HCT116 (cell line): ENCODE measurements around the gene TES.
A peak's percentile ranks its signal among the peaks of the same experiment; 100 is the strongest.

Experiments
- EZH2 ChIP-seq: fragments of 200-600 bp; sonication (generic); IDR thresholded peaks from 2 replicates; pipeline ENCODE4 v1.6.1; 2017; ENCODE audit warnings: antibody characterized with exemption, mixed run types
- EZH2phosphoT487 ChIP-seq: fragments of 200-600 bp; IDR thresholded peaks from 2 replicates; pipeline ENCODE4 v1.6.1; 2018; ENCODE audit warnings: antibody characterized with exemption, borderline replicate concordance
- JUND ChIP-seq: IDR thresholded peaks from 2 replicates; pipeline ENCODE4 v1.6.1; 2012
- POLR2A ChIP-seq: IDR thresholded peaks from 2 replicates; pipeline ENCODE4 v1.7.0; 2011; ENCODE audit warnings: borderline replicate concordance; ENCODE audit not compliant: insufficient read depth, insufficient read length; ENCODE audit errors: extremely low read depth
- POLR2AphosphoS5 ChIP-seq: IDR thresholded peaks from 2 replicates; pipeline ENCODE4 v1.6.1; 2011; ENCODE audit warnings: mild to moderate bottlenecking, low read depth, low read length, moderate library complexity
- YY1 ChIP-seq: IDR thresholded peaks from 2 replicates; pipeline ENCODE4 v1.6.1; 2011; ENCODE audit warnings: low read length, low read depth, moderate library complexity, mild to moderate bottlenecking; ENCODE audit not compliant: insufficient replicate concordance; ENCODE audit errors: extremely low read depth
- TF ChIP-seq, protein P1 (sequence below), 3 experiments: fragments of 200-600 bp in 1 of 3; sonication (generic) in 1 of 3; IDR thresholded peaks in 2 of 3; conservative IDR thresholded peaks in 1 of 3; 2 replicates each; pipeline ENCODE4 v1.5.1; 2012 to 2017; ENCODE audit warnings: low read depth in 2 of 3, low read length in 2 of 3, antibody characterized with exemption in 1 of 3, borderline replicate concordance in 1 of 3, control low read depth in 1 of 3, mild to moderate bottlenecking in 1 of 3, mixed read lengths in 1 of 3, mixed run types in 1 of 3, moderate library complexity in 1 of 3; ENCODE audit not compliant: insufficient read depth in 1 of 3
- TF ChIP-seq, protein P2 (sequence below): IDR thresholded peaks from 2 replicates; pipeline ENCODE4 v1.6.1; 2011; ENCODE audit warnings: mild to moderate bottlenecking, low read length, moderate library complexity; ENCODE audit not compliant: insufficient replicate concordance; ENCODE audit errors: extremely low read depth
- TF ChIP-seq, protein P3 (sequence below): IDR thresholded peaks from 2 replicates; pipeline ENCODE4 v1.6.1; 2012

DNA sequence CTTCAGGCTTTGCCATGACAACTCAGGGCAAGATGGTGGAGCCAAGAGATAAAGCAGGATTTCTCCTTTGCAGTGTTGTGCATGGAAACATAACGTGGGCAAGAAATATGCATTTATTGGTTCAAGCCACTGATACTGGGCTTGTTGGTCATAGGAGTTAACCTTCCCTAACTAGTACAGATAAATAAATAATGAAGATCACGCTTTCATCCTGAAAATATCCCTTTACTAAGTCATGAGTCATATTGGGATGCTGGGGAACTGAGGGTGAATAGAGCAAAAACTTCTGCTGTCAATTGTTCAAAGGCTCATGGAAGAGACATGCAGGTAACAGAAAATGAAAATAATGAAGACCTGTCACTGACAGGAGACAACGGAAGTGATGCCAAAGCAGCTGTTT lies 55.5 kb downstream of the TES start:
- TF ChIP-seq, protein P1, sequence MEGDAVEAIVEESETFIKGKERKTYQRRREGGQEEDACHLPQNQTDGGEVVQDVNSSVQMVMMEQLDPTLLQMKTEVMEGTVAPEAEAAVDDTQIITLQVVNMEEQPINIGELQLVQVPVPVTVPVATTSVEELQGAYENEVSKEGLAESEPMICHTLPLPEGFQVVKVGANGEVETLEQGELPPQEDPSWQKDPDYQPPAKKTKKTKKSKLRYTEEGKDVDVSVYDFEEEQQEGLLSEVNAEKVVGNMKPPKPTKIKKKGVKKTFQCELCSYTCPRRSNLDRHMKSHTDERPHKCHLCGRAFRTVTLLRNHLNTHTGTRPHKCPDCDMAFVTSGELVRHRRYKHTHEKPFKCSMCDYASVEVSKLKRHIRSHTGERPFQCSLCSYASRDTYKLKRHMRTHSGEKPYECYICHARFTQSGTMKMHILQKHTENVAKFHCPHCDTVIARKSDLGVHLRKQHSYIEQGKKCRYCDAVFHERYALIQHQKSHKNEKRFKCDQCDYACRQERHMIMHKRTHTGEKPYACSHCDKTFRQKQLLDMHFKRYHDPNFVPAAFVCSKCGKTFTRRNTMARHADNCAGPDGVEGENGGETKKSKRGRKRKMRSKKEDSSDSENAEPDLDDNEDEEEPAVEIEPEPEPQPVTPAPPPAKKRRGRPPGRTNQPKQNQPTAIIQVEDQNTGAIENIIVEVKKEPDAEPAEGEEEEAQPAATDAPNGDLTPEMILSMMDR (IDR thresholded peaks at IDR 0.05 in 2 of 3, conservative IDR thresholded peaks at IDR 0.05 in 1 of 3; ENCODE audit: borderline replicate concordance in 1 of 3, insufficient read depth in 1 of 3, low read depth in 2 of 3, low read length in 2 of 3), result no peak
- TF ChIP-seq, protein P2, sequence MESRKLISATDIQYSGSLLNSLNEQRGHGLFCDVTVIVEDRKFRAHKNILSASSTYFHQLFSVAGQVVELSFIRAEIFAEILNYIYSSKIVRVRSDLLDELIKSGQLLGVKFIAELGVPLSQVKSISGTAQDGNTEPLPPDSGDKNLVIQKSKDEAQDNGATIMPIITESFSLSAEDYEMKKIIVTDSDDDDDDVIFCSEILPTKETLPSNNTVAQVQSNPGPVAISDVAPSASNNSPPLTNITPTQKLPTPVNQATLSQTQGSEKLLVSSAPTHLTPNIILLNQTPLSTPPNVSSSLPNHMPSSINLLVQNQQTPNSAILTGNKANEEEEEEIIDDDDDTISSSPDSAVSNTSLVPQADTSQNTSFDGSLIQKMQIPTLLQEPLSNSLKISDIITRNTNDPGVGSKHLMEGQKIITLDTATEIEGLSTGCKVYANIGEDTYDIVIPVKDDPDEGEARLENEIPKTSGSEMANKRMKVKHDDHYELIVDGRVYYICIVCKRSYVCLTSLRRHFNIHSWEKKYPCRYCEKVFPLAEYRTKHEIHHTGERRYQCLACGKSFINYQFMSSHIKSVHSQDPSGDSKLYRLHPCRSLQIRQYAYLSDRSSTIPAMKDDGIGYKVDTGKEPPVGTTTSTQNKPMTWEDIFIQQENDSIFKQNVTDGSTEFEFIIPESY, result no peak
- TF ChIP-seq JUND (0 out of 2 replicates have a peak, but pooled peaks have one; percentile 21), POLR2AphosphoS5 (no peak), YY1 (no peak), POLR2A (no peak), EZH2 (no peak), EZH2phosphoT487 (no peak)
- TF ChIP-seq, protein P3, sequence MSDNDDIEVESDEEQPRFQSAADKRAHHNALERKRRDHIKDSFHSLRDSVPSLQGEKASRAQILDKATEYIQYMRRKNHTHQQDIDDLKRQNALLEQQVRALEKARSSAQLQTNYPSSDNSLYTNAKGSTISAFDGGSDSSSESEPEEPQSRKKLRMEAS, result no peak
